Placental epithelial cell (primary cell): ENCODE results near the gene FLNB. TPM values are rescaled to one million over a fixed set of nuclear protein-coding genes. Genes with fewer than 3 reads are reported as not detected.

Experiments used
- total RNA-seq: library from RNA; depleted of rRNA; stranded (reverse); fragments of >200 nt; gene quantifications from 2 replicates; pipeline ENCODE4 v1.2.3, GENCODE V29; 2012

The FLNB gene
- 541 and 1,199 TPM in 2 replicates for total RNA-seq

DNA sequence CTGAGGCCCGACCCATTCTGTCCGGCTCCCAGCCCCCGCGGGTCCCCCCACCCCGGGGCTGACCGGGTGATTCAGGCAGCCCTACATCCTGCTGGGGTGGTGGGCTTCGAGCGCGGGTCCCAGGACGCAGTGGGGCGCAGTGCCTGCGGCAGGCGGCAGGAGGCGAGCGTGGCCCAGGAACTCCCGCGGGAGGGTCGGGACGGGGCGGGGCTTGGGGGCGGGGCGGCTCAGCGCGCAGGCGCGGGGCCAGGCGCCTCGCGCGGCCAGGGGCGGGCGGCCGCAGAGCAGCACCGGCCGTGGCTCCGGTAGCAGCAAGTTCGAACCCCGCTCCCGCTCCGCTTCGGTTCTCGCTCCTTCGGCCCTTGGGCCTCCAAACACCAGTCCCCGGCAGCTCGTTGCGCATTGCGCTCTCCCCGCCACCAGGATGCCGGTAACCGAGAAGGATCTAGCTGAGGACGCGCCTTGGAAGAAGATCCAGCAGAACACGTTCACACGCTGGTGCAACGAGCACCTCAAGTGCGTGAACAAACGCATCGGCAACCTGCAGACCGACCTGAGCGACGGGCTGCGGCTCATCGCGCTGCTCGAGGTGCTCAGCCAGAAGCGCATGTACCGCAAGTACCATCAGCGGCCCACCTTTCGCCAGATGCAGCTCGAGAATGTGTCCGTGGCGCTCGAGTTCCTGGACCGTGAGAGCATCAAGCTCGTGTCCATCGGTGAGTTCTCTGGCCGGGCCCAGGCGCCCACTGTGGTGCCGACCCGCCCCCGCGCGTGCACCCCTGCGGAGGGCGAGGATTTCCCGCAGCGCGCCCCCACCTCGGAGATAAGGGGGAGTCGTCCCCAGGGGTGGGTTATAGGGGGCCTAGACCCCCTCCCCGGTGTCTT, at the start of gene FLNB:
Gene FLNB (plus strand): TSS at position 282 of the 885 bp plus-strand sequence. CDS start 143 bp downstream, at position 425.

GRCh38 chr3:58210761-58211460, 202.7 kb downstream of the FLNB start, which contains the start of gene DNASE1L3:
TSS of gene DNASE1L3 (minus strand) at chr3:58210972. CDS start at chr3:58210906, 66 bp downstream.

Other genes with a start within 250 kb of the FLNB start
- gene DNASE1L3, start 202.6 kb downstream of the FLNB start, total RNA-seq: not detected in 2 replicates
- gene ABHD6, start 229.4 kb downstream of the FLNB start, total RNA-seq: 3.6 and 3.9 TPM in 2 replicates